Thyroid gland (tissue), 4 donors: ENCODE results near the gene RABL6. TPM values are rescaled to one million over a fixed set of nuclear protein-coding genes. Genes with fewer than 3 reads are reported as not detected.

Experiments used
- DNase-seq, 2 donors: peaks; one replicate each; pipeline ENCODE4 v3.0.0-alpha.2; 2019
- H3K27ac ChIP-seq, 3 donors: fragments of 200-600 bp; sonication (generic); 1 replicate in 2 of 3; 2 replicates in 1 of 3; pipeline ENCODE4 v1.5.1; 2016 to 2019; ENCODE audit warnings: mild to moderate bottlenecking in 1 of 3, moderate library complexity in 1 of 3
- H3K27me3 ChIP-seq: fragments of 200-600 bp; sonication (generic); one replicate; pipeline ENCODE4 v1.5.1; 2019
- H3K36me3 ChIP-seq, 2 donors: fragments of 200-600 bp; sonication (generic); one replicate each; pipeline ENCODE4 v1.5.1; 2016 to 2019
- H3K4me1 ChIP-seq, 2 donors: fragments of 200-600 bp; sonication (generic); one replicate each; pipeline ENCODE4 v1.5.1; 2017 to 2019
- H3K4me3 ChIP-seq, 3 donors: fragments of 200-600 bp; sonication (generic); replicated peaks in 1 of 3; 1 replicate in 2 of 3; 2 replicates in 1 of 3; pipeline ENCODE4 v1.5.1; 2016; ENCODE audit warnings: mild to moderate bottlenecking in 1 of 3
- H3K9me3 ChIP-seq: fragments of 200-600 bp; sonication (generic); one replicate; pipeline ENCODE4 v1.5.1; 2017
- CTCF ChIP-seq, 6 experiments: fragments of 200-600 bp in 3 of 6; fragments of 450-650 bp in 3 of 6; sonication (generic) in 3 of 6; IDR thresholded peaks; one replicate each; pipeline ENCODE4 v1.5.1; 2016 to 2019; ENCODE audit warnings: antibody characterized with exemption in 6 of 6, mild to moderate bottlenecking in 2 of 6, inconsistent platforms in 1 of 6, moderate library complexity in 1 of 6
- POLR2A ChIP-seq, 2 donors: fragments of 450-650 bp; IDR thresholded peaks; one replicate each; pipeline ENCODE4 v1.6.1; 2017; ENCODE audit warnings: antibody characterized with exemption in 2 of 2, mild to moderate bottlenecking in 2 of 2, moderate library complexity in 1 of 2
- WGBS, 2 donors: methylation state at CpG; one replicate each; pipeline ENCODE4 v1.1.5; 2017; 5-methylcytosine and 5-hydroxymethylcytosine counted together
- intact Hi-C: fragments of 100-400 bp; cut with DNase I; formaldehyde crosslinking; loops from one replicate; pipeline ENCODE4 v1.15.1; 2023
- total RNA-seq, 4 donors: library from RNA; depleted of rRNA; stranded (reverse); fragments of >200 nt; gene quantifications; one replicate each; pipeline ENCODE4 v1.2.3, GENCODE V29; 2016

The RABL6 gene
- total RNA-seq, 4 donors from 2014 or later = 59.8 to 84.0 (median 62.2) TPM

- H3K4me1 ChIP-seq = no peaks in the 10 kb centered on the region
- no peaks in the 10 kb centered on the region for H3K9me3 ChIP-seq
- no peak overlapping the region for H3K27ac ChIP-seq
- 85 to 94% methylated on average over 12 to 13 of the region's 21 CpGs for WGBS, 2 donors
- H3K36me3 ChIP-seq = peaks cover 24 to 36% of the 10 kb centered on the region in 2 donors
- TF ChIP-seq POLR2A (IDR thresholded peaks at IDR 0.05) (no peak), CTCF (IDR thresholded peaks at IDR 0.05) (no peak)
- intact Hi-C loops = no loop called here
- no peak overlapping the region for H3K4me3 ChIP-seq
- DNase-seq = no peak
- no peaks in the 10 kb centered on the region for H3K27me3 ChIP-seq
Measured at GRCh38 chr9:136824496-136825225, 16.9 kb downstream of the RABL6 start.

- TF ChIP-seq CTCF (IDR thresholded peaks at IDR 0.05) (no peak), POLR2A (IDR thresholded peaks at IDR 0.05) (no peak)
Measured at GRCh38 chr9:136825295-136826187, 17.8 kb downstream of the RABL6 start.

GRCh38 chr9:136826188-136826541, 18.4 kb downstream of the RABL6 start:
- Histone ChIP-seq H3K27me3 (no peaks in the 10 kb centered on the region), H3K9me3 (no peaks in the 10 kb centered on the region), H3K4me1 (no peaks in the 10 kb centered on the region), H3K36me3 (peaks cover 38 to 48% of the 10 kb centered on the region in 2 donors), H3K27ac (no peak overlapping the region), H3K4me3 (no peak overlapping the region)
- intact Hi-C loops = no loop called here
- no peak for DNase-seq
- WGBS, 2 donors = 100% methylated on average over 5 to 8 of the region's 17 CpGs
- TF ChIP-seq CTCF (IDR thresholded peaks at IDR 0.05) = no peak
- TF ChIP-seq POLR2A (IDR thresholded peaks at IDR 0.05) = no peak

More at GRCh38 chr9:136825295-136826187, 17.8 kb downstream of the RABL6 start:
- no peaks in the 10 kb centered on the region for H3K27me3 ChIP-seq
- H3K9me3 ChIP-seq = no peaks in the 10 kb centered on the region
- H3K36me3 ChIP-seq = peaks cover 33 to 44% of the 10 kb centered on the region in 2 donors
- H3K4me1 ChIP-seq = no peaks in the 10 kb centered on the region
- intact Hi-C loops = no loop called here
- no peak overlapping the region for H3K4me3 ChIP-seq
- DNase-seq = no peak
- whole genome bisulfite sequencing, 2 donors = 93 to 94% methylated on average over 35 to 38 of the region's 44 CpGs
- no peak overlapping the region for H3K27ac ChIP-seq

GRCh38 chr9:136826703-136827582, 19.2 kb downstream of the RABL6 start:
- Histone ChIP-seq H3K9me3 (no peaks in the 10 kb centered on the region), H3K27me3 (no peaks in the 10 kb centered on the region), H3K4me3 (no peak overlapping the region), H3K36me3 (peaks cover 42 to 51% of the 10 kb centered on the region in 2 donors), H3K27ac (no peak overlapping the region), H3K4me1 (no peaks in the 10 kb centered on the region)
- DNase-seq = no peak
- 85 to 97% methylated on average over 12 to 15 of the region's 24 CpGs for WGBS, 2 donors
- intact Hi-C loops = no loop called here
- TF ChIP-seq POLR2A (IDR thresholded peaks at IDR 0.05) (no peak), CTCF (IDR thresholded peaks at IDR 0.05) (no peak)
